Esophagus squamous epithelium (tissue), 4 donors: ENCODE measurements around the gene LRRC28.

Experiments used
- POLR2A ChIP-seq, 4 donors: fragments of 450-650 bp; IDR thresholded peaks; one replicate each; pipeline ENCODE4 v1.6.1; 2017; ENCODE audit warnings: antibody characterized with exemption in 4 of 4, mild to moderate bottlenecking in 4 of 4, moderate library complexity in 3 of 4
- TF ChIP-seq, protein P1 (sequence below), 6 experiments: fragments of 450-650 bp in 4 of 6; fragments of 200-600 bp in 2 of 6; sonication (generic) in 2 of 6; IDR thresholded peaks; one replicate each; pipeline ENCODE4 v1.5.1; 2016 to 2019; ENCODE audit warnings: antibody characterized with exemption in 6 of 6, mild to moderate bottlenecking in 4 of 6, moderate library complexity in 4 of 6

DNA sequence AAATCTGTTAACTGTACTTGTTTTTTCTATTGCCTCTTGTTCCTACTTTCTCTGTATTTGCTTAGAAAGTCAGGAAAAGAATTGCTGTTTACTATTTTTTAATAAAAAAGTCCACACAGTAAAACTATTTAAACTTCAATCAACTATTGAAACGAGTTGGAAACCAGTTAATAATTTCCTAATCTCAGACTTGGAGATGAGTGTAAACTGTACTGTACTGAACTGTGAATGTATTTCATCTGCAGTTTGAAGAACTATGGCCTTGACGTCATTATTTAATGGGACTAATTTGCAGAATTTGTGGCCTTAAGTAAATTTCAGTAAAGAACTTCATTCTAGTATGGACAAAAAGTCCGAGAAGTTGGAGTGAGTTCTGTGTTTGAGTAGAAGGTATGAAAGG lies 89.1 kb downstream of the LRRC28 start:
- TF ChIP-seq, protein P1, sequence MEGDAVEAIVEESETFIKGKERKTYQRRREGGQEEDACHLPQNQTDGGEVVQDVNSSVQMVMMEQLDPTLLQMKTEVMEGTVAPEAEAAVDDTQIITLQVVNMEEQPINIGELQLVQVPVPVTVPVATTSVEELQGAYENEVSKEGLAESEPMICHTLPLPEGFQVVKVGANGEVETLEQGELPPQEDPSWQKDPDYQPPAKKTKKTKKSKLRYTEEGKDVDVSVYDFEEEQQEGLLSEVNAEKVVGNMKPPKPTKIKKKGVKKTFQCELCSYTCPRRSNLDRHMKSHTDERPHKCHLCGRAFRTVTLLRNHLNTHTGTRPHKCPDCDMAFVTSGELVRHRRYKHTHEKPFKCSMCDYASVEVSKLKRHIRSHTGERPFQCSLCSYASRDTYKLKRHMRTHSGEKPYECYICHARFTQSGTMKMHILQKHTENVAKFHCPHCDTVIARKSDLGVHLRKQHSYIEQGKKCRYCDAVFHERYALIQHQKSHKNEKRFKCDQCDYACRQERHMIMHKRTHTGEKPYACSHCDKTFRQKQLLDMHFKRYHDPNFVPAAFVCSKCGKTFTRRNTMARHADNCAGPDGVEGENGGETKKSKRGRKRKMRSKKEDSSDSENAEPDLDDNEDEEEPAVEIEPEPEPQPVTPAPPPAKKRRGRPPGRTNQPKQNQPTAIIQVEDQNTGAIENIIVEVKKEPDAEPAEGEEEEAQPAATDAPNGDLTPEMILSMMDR (IDR thresholded peaks at IDR 0.05): no peak
- TF ChIP-seq POLR2A (IDR thresholded peaks at IDR 0.05): no peak
